GM19239 (cell line): ENCODE results near the gene MEI1.
"Not testable (repeated sequence)": the region's sequence is repeated elsewhere in the genome, so short reads cannot be mapped to it uniquely, and the experiment has no call there.

ENCODE experiments used
- DNase-seq: peaks from one replicate; pipeline ENCODE4 v3.0.0; 2011; ENCODE audit warnings: low spot score; ENCODE audit not compliant: insufficient read length
- FAIRE-seq: peaks from 2 replicates; lab custom pipeline; 2011; peaks lifted over from hg19 to GRCh38; lab: Jason Lieb, UNC

Gene MEI1, protein sequence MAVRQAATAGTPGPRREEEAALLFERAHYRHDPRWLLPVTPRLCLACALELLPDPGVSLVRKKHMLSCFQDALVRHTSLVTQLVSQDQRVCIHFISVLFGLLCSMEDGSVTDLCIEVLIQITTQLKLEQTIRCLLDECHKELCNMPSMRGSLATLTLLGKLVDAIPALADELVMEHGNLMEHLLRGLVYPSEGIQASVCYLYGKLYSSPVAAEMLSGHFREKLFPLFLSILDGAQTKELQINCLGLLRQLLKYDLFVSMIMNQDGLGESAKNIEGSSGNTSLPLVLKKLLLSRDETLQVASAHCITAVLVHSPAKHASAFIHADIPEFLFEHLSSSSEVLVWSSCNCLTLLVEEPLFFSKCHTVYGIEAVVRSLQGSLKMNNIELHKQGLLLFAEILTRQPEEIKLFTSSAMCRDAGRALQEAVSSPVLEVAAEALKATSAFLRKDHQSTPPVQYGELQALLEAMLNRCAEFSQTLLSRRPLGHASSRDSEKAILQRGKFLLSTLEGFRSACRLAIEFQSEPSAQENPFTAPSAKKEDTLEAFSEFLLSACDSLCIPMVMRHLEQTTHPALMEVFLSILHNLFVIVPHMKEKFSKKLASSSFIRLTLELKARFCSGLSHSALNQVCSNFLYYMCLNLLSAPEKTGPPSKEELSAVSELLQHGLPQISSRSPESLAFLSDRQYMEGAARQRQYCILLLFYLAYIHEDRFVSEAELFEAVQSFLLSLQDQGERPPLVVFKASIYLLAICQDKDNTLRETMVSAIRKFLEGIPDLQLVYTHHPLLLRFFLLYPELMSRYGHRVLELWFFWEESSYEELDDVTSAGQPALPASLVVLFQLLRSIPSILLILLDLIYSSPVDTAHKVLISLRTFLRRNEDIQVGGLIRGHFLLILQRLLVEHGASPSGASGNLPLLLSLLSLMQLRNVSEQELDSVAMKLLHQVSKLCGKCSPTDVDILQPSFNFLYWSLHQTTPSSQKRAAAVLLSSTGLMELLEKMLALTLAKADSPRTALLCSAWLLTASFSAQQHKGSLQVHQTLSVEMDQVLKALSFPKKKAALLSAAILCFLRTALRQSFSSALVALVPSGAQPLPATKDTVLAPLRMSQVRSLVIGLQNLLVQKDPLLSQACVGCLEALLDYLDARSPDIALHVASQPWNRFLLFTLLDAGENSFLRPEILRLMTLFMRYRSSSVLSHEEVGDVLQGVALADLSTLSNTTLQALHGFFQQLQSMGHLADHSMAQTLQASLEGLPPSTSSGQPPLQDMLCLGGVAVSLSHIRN

DNA sequence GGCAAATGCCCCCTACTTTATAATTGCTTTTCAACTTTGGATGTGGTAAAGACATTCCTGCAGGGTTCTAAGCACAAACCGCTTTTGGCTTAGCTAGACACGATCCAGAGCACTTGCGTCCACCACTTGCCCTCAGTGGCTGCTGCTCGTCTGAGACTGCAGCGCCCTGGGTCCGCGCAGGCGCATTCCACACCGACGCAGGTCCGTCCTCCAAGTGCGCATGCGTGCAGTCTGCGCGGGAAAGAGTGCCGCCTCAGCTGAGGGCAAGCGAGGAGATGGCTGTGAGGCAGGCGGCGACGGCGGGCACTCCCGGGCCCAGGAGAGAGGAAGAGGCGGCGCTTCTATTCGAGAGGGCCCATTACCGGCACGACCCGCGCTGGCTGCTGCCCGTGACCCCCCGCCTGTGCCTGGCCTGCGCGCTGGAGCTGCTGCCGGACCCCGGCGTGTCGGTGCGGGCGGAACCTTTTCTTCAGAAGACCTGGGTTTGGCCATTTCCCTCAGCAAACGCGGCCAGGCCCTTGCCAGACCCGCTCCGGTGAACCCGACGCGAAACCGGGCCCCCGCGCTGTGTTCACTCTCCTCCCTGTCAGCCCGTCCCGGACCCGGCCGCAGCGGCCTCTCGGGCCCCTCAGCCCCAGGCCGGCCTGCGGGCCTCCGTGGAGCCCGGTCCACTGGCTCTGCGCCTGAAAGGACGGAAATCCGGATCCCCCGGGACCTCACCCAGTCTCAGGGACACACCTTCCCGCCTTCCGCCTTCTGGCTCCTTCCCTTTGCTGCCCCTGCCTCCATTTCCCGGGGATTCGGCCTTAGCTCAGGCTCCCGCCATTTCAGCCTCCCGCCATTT, at the start of gene MEI1:
TSS of gene MEI1 (plus strand) at position 240 of the 844 bp plus-strand sequence. CDS start at position 276, 36 bp downstream.
- FAIRE-seq (peak; percentile 89), DNase-seq (peak; percentile 89)

DNA sequence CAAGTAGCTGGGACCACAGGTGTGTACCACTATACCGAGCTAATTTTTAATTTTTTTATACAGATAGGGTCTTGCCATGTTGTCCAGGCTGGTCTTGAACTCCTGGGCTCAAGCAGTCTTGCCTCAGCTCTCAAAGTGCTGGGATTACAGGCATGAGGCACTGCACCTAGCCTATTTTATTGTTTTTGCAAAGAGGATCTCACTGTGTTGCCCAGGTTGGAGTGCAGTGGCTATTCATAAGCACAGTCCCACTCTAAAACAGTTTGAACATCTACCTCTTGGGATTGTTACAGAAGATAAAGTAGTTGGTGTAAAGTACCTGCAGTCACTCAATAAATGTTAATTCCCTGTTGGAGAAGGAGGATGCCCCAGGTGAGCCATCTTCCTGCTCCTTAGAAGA, 49.1 kb upstream of the MEI1 start:
- FAIRE-seq (no peak), DNase-seq (no peak)

DNA sequence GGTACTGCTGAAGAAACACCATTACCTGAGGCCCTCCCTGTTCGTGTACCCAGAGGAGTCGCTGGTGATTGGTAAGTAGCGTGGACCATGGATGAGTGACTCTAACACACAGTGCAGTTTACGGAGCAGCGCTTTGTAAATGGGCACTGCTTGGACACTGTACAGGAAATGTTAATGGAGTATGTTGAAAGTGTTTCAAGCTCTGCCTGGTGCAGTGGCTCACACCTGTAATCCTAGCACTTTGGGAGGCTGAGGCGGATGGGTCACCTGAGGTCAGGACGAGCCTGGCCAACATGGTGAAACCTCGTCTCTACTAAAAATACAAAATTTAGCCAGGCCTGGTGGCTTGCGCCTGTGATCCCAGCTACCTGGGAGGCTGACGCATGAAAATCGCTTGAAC, 48.5 kb upstream of the MEI1 start:
- no peak for DNase-seq
- FAIRE-seq: no peak

DNA sequence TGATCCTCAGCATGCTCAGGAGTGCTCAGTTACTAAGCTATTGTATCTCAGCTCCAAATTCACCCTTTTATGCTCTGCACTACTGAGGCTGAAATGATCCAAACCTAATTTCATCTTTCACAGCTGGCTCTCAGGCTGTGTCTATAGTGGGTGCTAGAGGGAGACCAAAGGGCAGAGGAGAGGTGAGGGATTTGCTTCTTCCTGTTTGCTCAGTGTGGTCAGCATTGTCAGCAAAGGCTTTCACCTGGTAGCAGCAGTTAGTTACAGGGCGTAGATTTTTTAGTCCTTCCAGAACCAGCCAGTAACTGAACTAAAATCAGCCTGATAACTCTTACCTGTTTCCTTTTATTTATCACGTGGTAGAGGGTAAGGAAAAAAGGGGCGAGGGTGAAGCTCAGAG, 45.0 kb upstream of the MEI1 start:
- DNase-seq: no peak
- FAIRE-seq: no peak

DNA sequence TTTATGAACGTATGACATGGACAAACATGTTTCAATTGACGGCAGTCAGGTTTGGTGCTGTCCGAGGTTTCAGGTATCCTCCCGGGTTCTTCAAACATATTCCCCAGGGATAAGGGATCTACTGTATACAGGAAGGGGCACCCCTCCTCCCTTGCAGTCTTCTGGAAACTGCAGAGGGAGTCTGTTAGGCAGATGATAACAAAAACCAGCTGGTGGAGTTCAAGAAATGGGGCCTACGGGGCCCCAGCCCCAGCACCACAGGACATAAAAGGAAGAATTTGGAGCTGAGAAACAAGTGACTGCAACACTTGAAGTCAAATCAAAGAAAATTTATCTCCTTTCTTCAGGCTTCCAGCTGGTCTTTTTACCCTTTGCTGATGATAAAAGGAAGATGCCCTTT, 42.7 kb upstream of the MEI1 start:
- FAIRE-seq (no peak), DNase-seq (no peak)

DNA sequence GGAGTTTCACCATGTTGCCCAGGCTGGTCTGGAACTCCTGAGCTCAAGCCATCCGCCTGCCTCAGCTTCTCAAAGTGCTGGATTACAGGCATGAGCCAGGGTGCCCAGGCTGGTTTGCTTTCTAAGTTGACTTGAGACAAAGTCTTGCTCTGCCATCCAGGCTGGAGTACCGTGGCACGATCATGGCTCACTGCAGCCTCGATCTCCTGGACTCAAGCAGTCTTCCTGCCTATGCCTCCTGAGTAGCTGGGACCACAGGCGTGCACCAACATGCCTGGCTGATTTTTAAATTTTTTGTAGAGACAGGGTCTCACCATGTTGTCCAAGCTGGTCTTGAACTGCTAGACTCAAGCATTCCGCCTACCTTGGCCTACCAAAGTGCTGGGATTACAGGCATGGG, 41.6 kb upstream of the MEI1 start:
- DNase-seq (no peak), FAIRE-seq (no peak)

DNA sequence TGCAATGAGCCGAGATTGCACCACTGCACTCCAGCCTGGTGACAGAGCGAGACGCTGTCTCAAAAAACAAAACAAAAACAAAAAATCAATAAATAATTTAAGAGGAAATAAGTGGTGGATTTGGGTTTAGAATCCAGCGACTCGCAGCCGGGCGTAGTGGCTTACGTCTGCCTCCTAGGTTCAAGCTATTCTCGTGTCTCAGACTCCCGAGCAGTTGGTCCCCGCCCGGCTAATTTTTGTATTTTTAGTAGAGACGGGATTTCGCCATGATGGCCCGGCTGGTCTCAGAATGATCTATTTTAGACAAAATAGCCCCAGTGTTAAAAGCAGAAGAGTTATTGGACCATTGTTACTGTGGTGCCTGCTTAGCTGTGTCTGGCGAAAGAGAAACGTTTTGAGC, 40.4 kb upstream of the MEI1 start:
- FAIRE-seq (no peak), DNase-seq (no peak)

DNA sequence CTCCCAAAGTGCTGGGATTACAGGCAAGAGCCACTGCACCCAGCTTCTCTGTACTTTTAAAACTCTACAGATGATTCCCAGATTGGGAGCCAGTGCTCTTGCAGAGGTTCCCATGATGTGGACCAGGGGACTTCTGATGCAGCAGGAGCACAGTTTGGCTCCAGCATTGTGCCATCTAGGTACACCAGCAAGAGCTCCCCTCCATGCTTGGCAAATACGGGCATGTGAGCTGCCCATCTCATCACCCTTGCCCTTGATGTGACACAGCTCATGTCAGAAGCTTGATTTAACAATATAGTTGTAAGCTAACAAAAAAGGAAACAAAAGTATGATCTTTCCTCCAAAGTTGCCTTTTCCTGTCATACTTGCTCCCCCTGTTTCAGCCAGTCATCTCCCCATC, 39.4 kb upstream of the MEI1 start:
- FAIRE-seq: no peak
- DNase-seq: no peak

DNA sequence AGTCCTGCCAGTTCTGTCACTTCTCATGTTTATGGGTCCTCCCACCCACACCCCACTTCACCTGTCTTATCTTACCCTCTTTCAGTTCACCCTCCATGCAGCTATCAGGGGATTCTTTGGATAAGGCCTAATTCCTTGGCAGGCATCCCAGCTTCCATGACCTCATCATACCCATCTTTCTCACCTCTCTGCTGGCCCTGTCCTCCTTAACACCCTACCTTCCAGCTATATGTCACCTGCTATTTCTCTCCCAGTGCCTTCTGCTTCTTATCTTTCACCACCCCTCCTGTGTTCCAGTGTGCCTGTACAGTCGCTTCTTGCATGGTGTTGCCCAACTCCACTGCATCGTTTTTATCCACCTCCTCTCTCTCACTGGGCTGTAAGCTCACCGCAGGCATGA, 38.9 kb upstream of the MEI1 start:
- FAIRE-seq: no peak
- no peak for DNase-seq

DNA sequence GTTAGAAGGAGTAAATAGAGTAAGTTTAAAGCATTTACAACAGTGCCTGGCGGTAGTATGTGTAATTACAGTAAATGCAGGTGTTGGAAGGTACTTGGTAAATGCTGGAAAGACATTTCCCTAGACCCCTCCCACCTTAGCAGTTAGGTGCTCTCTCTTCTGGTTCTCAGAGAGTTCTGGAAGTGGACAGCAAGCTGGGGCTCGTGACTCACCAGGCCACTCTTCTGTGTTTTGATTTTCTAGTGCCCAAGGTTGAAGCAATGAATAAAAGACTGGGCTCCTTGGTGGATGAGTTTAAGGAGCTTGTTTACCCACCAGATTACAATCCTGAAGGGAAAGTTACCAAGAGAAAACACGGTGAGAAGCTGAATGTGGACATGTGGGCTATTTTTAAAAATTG, 38.2 kb upstream of the MEI1 start:
- no peak for FAIRE-seq
- no peak for DNase-seq

DNA sequence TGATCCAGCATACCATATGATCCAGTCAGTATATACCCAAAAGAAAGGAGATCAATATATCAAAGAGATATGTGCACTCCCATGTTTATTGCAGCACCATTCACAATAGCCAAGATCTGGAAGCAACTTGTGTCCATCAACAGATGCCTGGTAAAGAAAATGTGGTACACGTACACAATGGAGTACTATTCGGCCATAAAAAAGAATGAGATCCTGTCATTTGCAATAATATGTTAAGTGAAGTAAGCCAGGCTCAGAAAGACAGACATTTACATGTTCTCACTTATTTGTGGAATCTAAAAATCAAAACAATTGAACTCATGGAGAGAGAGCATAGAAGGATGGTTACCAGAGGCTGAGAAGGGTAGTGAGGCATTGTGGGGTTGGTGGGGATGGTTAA, 37.6 kb upstream of the MEI1 start:
- no peak for DNase-seq
- no peak for FAIRE-seq

DNA sequence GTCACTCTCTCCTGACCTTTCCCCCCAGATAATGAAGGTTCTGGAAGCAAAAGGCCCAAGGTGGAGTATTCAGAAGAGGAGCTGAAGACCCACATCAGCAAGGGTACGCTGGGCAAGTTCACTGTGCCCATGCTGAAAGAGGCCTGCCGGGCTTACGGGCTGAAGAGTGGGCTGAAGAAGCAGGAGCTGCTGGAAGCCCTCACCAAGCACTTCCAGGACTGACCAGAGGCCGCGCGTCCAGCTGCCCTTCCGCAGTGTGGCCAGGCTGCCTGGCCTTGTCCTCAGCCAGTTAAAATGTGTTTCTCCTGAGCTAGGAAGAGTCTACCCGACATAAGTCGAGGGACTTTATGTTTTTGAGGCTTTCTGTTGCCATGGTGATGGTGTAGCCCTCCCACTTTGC, 35.7 kb upstream of the MEI1 start:
- FAIRE-seq: not testable (repeated sequence)

DNA sequence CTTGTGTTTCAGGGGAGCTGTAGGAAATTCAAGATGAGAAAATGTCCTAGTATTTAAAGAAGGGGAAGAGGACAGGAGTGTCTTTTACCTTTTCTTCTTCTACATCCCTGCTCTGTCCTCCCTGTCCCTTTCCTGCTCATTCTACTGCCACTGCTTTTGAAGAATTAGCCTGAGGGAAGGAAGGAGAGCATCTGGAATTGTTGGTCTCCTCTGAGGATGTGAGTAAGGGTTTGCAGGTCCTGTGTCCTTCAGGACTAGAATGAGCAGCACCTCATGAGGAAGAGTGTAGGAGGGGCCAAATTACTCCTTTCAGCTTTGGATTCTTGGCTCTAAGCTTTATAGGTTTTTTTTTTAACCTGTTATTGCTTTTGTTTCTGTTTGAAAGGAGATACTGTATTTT, 34.8 kb upstream of the MEI1 start:
- no peak for FAIRE-seq
- no peak for DNase-seq

More for the DNA sequence above, 35.7 kb upstream of the MEI1 start:
- DNase-seq: not testable (repeated sequence)

DNA sequence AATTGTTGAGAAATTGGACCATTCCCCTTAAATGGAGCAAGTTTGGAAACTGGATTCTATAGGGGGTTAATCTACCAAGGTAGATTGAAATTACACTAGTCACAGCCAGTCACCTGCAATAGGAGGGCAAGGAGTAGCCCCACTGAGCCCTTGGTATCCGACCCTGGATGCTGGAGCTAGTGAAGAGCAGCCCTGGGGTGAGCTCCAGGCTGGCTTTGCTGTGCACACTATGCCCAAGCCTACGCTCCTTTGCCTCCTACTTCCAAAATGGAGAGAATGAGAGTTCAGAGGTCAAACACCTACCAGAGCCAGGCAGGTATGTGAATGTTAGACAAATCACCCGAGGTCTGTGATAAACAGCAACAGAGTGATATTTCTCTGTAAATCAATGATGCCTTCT, 34.4 kb upstream of the MEI1 start:
- no peak for DNase-seq
- FAIRE-seq: no peak

DNA sequence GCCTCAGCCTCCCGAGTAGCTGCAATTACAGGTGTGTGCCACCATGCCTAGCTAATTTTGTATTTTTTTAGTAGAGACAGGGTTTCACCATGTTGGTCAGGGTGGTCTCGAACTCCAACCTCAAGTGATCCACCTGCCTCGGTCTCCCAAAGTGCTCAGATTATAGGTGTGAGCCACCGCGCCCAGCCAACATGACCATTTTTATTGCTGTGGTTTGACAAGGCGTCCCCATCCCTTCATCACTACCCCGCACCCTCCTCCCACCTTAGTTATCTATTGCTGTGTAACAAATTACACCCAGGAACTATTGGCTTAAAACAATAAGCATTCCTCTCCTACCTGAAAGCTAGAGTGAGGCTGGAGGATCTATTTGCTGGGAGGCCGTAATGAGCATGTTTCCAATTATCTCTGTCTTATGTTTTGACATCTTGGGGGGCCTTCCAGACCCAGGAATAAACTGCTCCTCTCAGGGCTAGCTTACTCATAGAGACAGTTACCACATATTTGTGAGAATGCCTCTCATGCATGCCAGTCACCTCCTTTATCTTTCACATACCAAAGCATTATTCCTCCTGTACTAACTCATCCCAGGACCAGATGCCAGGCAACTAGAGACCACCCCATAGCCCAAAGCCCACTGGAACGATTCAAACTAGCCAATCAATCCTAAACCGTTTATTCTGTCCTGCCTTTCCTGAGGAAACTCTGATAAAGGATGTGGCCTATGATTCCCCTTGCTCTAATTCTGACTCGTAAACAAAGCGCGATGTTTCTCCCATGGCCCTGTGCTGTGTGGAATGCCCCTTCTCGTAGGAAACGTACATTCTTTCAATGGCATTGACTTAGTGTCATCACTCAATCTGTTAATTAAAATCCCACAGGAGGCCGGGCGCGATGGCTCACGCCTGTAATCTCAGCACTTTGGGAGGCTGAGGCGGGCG, 30.1 kb upstream of the MEI1 start:
- DNase-seq (no peak), FAIRE-seq (no peak)

DNA sequence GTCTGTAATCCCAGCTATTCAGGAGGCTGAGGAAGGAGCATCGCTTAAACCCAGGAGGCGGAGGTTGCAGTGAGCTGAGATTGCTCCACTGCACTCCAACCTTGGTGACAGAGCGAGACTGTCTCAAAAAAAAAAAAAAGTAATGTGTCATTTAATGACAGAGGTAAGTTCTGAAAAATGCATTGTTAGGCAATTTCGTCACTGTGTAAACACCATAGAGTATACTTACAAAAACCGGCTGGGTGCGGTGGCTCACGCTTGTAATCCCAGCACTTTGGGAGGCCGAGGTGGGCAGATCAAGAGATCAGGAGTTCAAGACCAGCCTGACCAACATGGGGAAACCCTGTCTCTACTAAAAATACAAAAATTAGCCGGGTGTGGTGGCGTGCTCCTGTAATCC, 27.2 kb upstream of the MEI1 start:
- DNase-seq, FAIRE-seq: not testable (repeated sequence)

DNA sequence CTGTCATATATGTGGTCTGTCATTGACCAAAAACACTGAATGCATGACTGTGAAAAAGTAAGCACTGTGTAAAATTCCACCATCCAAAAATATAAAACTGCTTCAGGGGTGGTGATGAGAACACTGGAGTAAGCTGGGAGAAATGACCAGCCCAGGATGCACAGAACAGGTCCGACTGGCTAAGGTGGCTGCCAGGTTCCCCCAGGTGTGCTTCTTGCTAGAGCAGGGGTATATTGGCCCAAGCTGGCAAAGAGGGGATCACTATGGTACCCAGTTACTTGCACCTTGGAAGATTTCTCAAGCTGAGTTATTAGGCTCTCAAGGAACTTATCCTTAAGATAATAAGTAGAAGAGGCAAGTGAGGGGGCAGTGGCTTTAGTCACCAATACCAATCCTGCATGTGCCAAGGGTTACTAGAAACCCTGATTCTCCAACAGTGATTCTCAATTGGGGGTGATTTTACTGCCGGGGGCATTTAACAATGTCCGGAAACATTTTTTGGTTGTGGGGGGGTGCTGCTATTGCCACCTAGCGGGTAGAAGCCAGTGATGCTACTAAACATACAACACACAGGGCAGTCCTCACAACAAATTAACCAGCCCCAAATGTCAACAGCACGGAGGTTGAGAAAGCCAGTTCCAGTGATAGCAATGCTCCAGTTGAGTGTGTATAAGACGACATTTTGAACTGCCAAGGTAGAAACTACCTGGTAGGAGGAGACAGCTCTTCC, 26.4 kb upstream of the MEI1 start:
- DNase-seq (no peak), FAIRE-seq (no peak)

DNA sequence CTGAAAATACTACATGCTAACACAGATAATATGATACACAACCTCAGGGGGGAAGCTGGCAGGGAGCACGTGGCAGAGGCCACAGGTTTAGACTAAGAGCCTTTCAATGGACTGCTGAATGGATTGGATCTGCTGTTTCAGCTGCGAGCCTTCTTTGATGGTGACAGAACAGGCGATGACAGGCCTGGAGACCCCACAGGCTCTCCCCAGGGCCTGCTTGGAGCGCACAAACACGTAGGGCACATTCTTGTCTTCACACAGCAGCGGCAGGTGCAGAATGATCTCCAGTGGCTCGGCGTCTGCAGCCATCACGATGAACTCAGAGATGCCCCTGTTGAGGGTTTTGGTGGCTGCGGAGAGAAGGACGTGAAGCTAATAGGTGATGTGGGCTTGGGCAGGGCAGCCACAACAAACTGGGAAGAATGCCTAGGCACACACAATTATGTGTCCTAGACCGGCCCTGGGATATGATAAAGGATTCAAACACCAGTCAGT, 24.4 kb upstream of the MEI1 start:
- DNase-seq: no peak
- no peak for FAIRE-seq
